NCI-H1694 (cell line): ENCODE data around the gene GPATCH2L.

Experiments used
- DNase-seq: peaks from one replicate; lab custom pipeline; 2025; lab: John Stamatoyannopoulos, UW

GPATCH2L gene

GRCh38 chr14:76151398-76152332, at the start of gene GPATCH2L:
GPATCH2L (plus strand) TSS chr14:76151922; CDS start chr14:76154364, 2,442 bp downstream.
- peak; percentile 97 for DNase-seq

GRCh38 chr14:76104802-76105355, 46.8 kb upstream of the GPATCH2L start:
- DNase-seq = no peak

GRCh38 chr14:76106188-76106587, 45.5 kb upstream of the GPATCH2L start:
- DNase-seq = no peak

- DNase-seq = no peak
These were observed 42.4 kb upstream of the GPATCH2L start for GRCh38 chr14:76109087-76109880.

GRCh38 chr14:76112889-76113624, 38.7 kb upstream of the GPATCH2L start:
- no peak for DNase-seq

- no peak for DNase-seq
These were observed 38.0 kb upstream of the GPATCH2L start for GRCh38 chr14:76113691-76114090.

DNA sequence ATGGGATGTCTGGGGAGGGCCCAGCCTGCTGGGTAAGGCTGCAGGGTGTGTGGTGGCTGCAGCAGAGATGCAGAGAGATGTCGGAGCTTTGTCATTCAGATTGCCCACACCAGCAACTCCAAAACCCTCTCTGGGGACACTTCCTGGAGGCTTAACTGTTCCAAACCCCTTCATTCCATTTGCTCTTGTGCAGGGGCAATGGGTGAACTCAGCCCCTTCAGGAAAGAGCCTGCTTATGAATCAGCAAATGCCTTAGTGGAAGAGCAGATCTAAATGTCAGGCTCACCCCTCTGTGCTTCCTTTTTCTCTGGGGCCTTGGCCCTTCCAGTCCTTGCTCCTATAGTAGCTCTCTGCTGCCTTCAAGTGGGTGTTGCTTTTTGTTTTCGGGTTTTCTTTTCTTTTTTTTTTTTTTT, 36.7 kb upstream of the GPATCH2L start:
- DNase-seq = peak; percentile 56

DNA sequence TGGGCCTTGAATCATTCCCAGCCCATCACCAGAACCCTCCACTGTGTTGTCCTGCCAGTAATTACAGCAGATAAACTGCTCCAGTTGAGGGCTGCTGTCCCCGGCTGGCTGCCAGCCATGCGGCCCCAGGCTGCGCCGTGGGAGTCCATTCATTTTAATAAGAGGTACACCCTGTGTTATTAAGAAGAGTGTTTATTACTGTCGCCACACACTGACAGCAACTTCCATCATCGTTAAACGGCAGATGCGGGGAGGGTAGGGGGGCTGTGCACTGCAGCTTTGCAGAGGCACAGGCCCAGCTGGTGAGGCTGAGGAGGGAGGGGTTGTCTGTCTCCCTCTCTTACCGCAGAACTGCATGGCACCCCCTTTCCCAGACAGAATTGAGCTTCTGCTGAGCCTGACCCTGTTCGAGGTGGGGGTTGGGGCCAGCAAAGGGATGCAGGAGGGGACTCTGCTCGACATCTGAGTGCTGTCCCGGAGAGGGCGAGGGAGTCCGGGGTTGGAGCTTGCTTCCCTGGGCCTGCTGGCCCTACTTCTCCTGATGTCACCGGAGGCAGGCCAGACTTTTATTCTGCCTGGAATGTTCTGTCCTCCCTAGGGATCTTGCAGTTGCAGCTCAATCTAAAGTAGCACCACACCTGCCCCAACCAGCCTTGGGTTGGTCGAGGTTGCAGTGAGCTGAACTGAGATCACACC, 33.8 kb upstream of the GPATCH2L start:
- DNase-seq = peak; percentile 96

GRCh38 chr14:76118594-76118993, 33.1 kb upstream of the GPATCH2L start:
- DNase-seq = no peak

- no peak for DNase-seq
These were observed 30.5 kb upstream of the GPATCH2L start for GRCh38 chr14:76121089-76121748.

- no peak for DNase-seq
These were observed 28.1 kb upstream of the GPATCH2L start for GRCh38 chr14:76123426-76124225.

- no peak for DNase-seq
These were observed 26.2 kb upstream of the GPATCH2L start for GRCh38 chr14:76125511-76125910.

GRCh38 chr14:76126076-76126475, 25.6 kb upstream of the GPATCH2L start:
- no peak for DNase-seq

DNA sequence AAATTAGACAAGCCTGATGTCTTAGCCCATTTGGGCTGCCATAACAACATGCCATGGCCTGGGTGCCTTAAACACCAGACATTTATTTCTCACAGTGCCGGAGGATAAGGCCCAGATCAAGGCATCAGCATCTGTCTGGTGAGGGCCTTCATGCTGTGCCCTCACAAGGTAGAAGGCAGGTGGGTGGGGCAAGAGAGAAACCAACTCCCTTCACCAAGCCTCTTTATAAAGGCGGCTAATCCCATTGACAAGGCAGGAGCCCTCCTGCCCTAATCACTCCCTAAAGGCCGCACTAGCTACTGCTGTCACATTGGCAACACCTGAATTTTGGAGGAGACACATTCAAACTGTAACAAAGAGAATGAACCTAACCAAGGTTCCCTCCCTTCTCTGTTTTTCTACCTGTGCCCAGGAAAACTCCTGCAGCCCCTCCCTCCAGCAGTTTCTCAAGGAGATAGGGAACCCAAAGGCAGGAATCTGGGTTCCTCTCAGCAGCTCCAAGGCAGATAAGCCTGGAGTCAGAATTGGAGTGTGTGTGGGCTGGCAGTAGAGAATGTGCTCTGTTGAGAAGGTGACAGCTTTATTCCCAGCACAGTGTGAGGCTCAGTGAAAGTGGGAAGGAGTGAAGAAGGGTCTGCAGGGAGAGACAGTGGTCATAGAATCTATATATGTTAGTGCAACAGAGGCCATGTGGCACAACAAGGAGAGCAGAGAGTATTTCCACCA, 21.7 kb upstream of the GPATCH2L start:
- DNase-seq = no peak

DNA sequence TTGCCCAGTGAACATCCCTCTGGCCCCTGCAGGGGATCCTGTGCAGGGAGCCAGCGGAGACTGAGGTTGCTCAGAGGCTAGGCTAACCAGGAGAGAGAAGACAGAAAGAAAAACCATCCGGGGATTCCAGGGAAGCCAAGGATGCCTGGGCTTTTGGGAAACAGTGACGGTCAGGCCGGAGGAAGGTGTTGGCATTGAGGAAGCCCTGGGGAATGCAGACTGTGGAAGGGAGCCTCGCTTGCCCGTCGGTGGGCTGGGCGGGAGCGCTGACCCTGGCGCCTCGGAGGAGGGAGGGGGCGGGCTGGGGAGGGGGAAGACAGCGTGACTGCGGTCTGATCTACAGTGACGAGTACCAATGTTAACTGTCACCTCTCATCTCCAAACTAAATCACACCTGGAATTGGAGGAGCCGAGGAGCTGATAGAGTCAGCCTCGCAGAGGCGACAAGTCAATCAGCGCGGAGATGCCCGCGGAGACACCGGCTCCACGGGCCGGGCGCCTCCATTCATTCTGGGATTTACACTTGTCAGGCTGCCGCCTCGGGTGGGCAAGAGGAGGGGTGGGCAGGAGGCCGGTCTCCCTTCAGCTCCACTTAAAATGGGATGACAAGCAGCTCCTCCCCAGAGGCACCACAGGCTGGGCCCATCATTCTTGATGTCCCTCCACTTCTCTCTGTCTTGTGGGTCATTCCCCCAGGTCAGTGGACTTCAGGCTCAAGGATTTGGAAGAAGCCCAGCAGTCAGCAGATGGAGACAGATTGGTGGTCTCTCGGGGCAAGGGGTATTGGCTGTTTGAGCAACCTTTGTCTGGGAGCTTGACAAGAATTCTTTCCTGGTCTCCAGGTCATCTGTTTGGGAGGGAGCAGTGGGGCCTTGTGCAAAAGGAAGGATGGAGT, 20.4 kb upstream of the GPATCH2L start:
- DNase-seq = no peak

DNA sequence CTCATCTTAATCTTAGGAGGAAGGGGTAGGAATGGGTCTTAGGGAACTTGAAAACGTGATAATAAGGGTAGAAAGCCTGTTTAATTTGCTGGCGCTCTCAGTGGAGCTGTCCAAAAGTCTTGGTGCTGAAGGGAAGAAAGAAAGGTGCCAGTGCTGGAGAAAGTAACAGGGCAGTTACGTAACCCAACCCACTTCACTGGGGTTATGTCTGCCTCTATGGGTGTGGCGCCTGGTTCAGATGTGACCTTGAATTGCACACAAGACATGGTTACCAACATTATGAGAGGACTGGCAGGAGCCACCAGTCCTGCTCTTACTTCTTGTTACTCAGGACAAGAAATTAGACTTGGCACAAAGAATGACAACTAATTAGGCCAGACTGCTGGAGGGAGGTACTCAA, 18.6 kb upstream of the GPATCH2L start:
- no peak for DNase-seq

- DNase-seq = no peak
These were observed 17.5 kb upstream of the GPATCH2L start for GRCh38 chr14:76134231-76134630.

- no peak for DNase-seq
These were observed 16.0 kb upstream of the GPATCH2L start for GRCh38 chr14:76135722-76136121.
